ENCODE data around the gene ZC3HAV1. TPM values are rescaled to one million over a fixed set of nuclear protein-coding genes. Genes with fewer than 3 reads are reported as not detected.
"Not testable (repeated sequence)": the region's sequence is repeated elsewhere in the genome, so short reads cannot be mapped to it uniquely, and the experiment has no call there.

ZC3HAV1 gene
- total RNA-seq, 4 donors from 2014 or later, result 3.5 to 10.4 (median 4.5) TPM

GRCh38 chr7:139133335-139134139 lies 24.0 kb upstream of the ZC3HAV1 start:
- no peaks in the 10 kb centered on the region for H3K9me3 ChIP-seq
- TF ChIP-seq POLR2A (IDR thresholded peaks at IDR 0.05), result no peak
- TF ChIP-seq, protein P1, sequence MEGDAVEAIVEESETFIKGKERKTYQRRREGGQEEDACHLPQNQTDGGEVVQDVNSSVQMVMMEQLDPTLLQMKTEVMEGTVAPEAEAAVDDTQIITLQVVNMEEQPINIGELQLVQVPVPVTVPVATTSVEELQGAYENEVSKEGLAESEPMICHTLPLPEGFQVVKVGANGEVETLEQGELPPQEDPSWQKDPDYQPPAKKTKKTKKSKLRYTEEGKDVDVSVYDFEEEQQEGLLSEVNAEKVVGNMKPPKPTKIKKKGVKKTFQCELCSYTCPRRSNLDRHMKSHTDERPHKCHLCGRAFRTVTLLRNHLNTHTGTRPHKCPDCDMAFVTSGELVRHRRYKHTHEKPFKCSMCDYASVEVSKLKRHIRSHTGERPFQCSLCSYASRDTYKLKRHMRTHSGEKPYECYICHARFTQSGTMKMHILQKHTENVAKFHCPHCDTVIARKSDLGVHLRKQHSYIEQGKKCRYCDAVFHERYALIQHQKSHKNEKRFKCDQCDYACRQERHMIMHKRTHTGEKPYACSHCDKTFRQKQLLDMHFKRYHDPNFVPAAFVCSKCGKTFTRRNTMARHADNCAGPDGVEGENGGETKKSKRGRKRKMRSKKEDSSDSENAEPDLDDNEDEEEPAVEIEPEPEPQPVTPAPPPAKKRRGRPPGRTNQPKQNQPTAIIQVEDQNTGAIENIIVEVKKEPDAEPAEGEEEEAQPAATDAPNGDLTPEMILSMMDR (IDR thresholded peaks at IDR 0.05 in 4 of 5, conservative IDR thresholded peaks at IDR 0.05 in 1 of 5), result no peak
- in situ Hi-C loops (cut with MboI; ENCODE audit: low sequenced_read_pairs in 4 of 4) (no loop called here), intact Hi-C loops (cut with DNase I; ENCODE audit: low total_unique reads) (loop anchor here (1.0 to 5.0 kb wide), 3 partner anchors 24 to 209 kb away; partner anchors contain the start of genes FMC1, UBN2 and ZC3HAV1)
- no peaks in the 10 kb centered on the region for H3K36me3 ChIP-seq
- no peaks in the 10 kb centered on the region for H3K27me3 ChIP-seq
- H3K27ac ChIP-seq, result peak overlapping the region; percentile 37 to 64 (median 44)
- ATAC-seq, result peak; percentile 98 to 99
- H3K4me3 ChIP-seq, result peak overlapping the region; percentile 60 to 70 (median 62)
- peak; percentile 52 to 66 for DNase-seq
- peaks cover 9 to 14% of the 10 kb centered on the region in 2 donors for H3K4me1 ChIP-seq

DNA sequence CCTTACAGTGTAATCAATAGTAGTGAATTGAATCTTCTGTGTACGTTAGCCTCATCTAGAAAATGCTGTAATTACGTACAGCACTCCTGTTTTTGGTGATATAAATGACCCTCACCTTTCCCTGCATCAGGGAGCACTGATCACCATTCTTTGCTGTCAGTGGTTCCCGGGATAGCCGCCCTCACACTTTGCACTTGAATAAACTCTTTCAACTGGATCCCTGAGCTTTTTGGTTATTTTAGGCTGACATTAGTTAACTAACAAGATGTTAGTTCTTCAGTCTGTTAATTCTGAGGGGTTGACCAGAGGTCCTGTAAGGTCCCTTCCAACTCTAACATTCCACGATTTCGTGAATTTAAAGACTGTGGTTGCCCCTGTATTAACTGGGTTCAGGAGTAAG lies 23.4 kb upstream of the ZC3HAV1 start:
- Histone ChIP-seq H3K4me1 (peaks cover 9 to 14% of the 10 kb centered on the region in 2 donors), H3K27ac (peak overlapping the region in 2 of 4 donors; percentile 44 to 64), H3K36me3 (no peaks in the 10 kb centered on the region), H3K4me3 (peak overlapping the region; percentile 60 to 70 (median 62)), H3K9me3 (no peaks in the 10 kb centered on the region), H3K27me3 (no peaks in the 10 kb centered on the region)
- no peak for DNase-seq
- intact Hi-C loops (cut with DNase I; ENCODE audit: low total_unique reads), result loop anchor here (1.0 to 5.0 kb wide), 3 partner anchors 24 to 209 kb away; partner anchors contain the start of genes FMC1, UBN2 and ZC3HAV1
- in situ Hi-C loops (cut with MboI; ENCODE audit: low sequenced_read_pairs in 4 of 4), result no loop called here
- TF ChIP-seq, protein P1 (IDR thresholded peaks at IDR 0.05 in 4 of 5, conservative IDR thresholded peaks at IDR 0.05 in 1 of 5), result no peak
- no peak for TF ChIP-seq POLR2A (IDR thresholded peaks at IDR 0.05)
- no peak for ATAC-seq

DNA sequence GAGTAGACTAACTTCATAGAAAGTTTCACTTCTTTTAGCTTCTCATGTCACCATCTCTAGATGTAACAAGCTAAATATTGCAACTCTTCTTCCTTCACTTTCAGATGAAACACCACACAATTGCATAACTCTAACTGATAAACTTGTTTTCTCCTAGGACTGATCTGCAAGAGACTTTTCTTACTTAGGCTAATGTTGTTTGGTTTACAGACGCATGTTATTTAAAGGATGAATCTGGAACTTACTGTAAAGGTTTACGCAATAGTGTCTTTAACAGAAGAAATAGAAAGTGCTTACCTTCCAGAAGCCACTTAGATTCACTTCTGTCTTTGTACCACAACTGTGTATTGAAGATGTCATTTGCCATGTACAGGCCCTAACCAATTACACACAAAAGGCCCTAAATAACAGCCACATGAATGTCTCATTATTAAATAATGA lies 22.1 kb upstream of the ZC3HAV1 start:
- H3K27me3 ChIP-seq, result no peaks in the 10 kb centered on the region
- H3K36me3 ChIP-seq, result no peaks in the 10 kb centered on the region
- ATAC-seq (no peak), DNase-seq (no peak)
- H3K4me3 ChIP-seq, result no peak overlapping the region
- in situ Hi-C loops (cut with MboI; ENCODE audit: low sequenced_read_pairs in 4 of 4) (no loop called here), intact Hi-C loops (cut with DNase I; ENCODE audit: low total_unique reads) (loop anchor here (2.0 to 5.0 kb wide), 2 partner anchors 99 to 211 kb away; partner anchors contain the start of genes FMC1 and UBN2)
- no peak overlapping the region for H3K27ac ChIP-seq
- H3K9me3 ChIP-seq, result no peaks in the 10 kb centered on the region
- H3K4me1 ChIP-seq, result peaks cover 9 to 14% of the 10 kb centered on the region in 2 donors
- TF ChIP-seq, protein P1 (IDR thresholded peaks at IDR 0.05 in 4 of 5, conservative IDR thresholded peaks at IDR 0.05 in 1 of 5), result no peak
- TF ChIP-seq POLR2A (IDR thresholded peaks at IDR 0.05), result no peak

DNA sequence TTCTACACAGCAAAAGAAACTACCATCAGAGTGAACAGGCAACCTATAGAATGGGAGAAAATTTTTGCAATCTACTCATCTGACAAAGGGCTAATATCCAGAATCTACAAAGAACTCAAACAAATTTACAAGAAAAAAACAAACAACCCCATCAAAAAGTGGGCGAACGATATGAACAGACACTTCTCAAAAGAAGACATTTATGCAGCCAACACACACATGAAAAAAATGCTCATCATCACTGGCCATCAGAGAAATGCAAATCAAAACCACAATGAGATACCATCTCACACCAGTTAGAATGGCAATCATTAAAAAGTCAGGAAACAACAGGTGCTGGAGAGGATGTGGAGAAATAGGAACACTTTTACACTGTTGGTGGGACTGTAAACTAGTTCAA lies 20.3 kb upstream of the ZC3HAV1 start:
- ATAC-seq; H3K9me3 ChIP-seq; H3K27ac ChIP-seq; H3K27me3 ChIP-seq; H3K36me3 ChIP-seq; H3K4me3 ChIP-seq; in situ Hi-C loops (cut with MboI; ENCODE audit: low sequenced_read_pairs in 4 of 4); DNase-seq: not testable (repeated sequence)
- intact Hi-C loops (cut with DNase I; ENCODE audit: low total_unique reads), result loop anchor here (5.0 kb wide), 1 partner anchor 212 kb away; the partner anchor contains the start of gene FMC1
- H3K4me1 ChIP-seq, result peaks cover 9 to 14% of the 10 kb centered on the region in 2 donors

DNA sequence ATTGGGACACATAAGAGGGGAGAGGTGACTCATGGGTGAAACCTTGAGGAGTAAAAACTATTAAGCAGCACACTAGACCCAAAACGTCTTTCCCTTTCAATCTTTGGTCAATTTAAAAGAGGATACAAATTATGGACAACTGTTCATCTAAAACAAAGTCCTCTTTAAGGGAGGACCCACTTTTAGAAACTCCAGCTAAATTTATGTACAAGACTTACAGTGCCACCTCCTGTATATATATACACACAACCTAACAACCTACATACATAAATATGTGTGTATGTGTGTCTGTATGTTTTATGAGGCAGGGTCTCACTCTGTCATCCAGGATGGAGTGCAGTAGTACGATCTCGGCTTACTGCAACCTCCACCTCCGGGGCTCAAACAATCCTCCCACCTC lies 18.1 kb upstream of the ZC3HAV1 start:
- no peaks in the 10 kb centered on the region for H3K27me3 ChIP-seq
- H3K4me3 ChIP-seq, result no peak overlapping the region
- TF ChIP-seq POLR2A (IDR thresholded peaks at IDR 0.05), result no peak
- TF ChIP-seq, protein P1 (IDR thresholded peaks at IDR 0.05 in 4 of 5, conservative IDR thresholded peaks at IDR 0.05 in 1 of 5), result no peak
- no peaks in the 10 kb centered on the region for H3K9me3 ChIP-seq
- H3K36me3 ChIP-seq, result no peaks in the 10 kb centered on the region
- DNase-seq (no peak), ATAC-seq (no peak)
- no peaks in the 10 kb centered on the region for H3K4me1 ChIP-seq
- in situ Hi-C loops (cut with MboI; ENCODE audit: low sequenced_read_pairs in 4 of 4), result no loop called here
- intact Hi-C loops (cut with DNase I; ENCODE audit: low total_unique reads), result no loop called here
- no peak overlapping the region for H3K27ac ChIP-seq

Data from gastrocnemius medialis (tissue), 4 donors.